Skeletal muscle tissue (tissue), 4 donors: ENCODE data around the gene CYLD. TPM values are rescaled to one million over a fixed set of nuclear protein-coding genes. Genes with fewer than 3 reads are reported as not detected.
A peak's percentile ranks its signal among the peaks of the same experiment; 100 is the strongest.

ENCODE experiments used
- H3K27ac ChIP-seq: one replicate; pipeline ENCODE4 v1.7.0; 2013; ENCODE audit warnings: mild to moderate bottlenecking, low read depth, low read length, inconsistent platforms
- H3K27me3 ChIP-seq, 3 donors: one replicate each; pipeline ENCODE4 v1.7.0; 2013; ENCODE audit warnings: low read length in 3 of 3; ENCODE audit not compliant: control insufficient read depth in 3 of 3, insufficient read depth in 3 of 3
- H3K36me3 ChIP-seq, 3 donors: one replicate each; pipeline ENCODE4 v1.7.0; 2013; ENCODE audit warnings: low read length in 3 of 3; ENCODE audit not compliant: control insufficient read depth in 3 of 3, insufficient read depth in 3 of 3
- H3K4me1 ChIP-seq, 3 donors: one replicate each; pipeline ENCODE4 v1.7.0; 2013; ENCODE audit warnings: low read length in 3 of 3, mild to moderate bottlenecking in 3 of 3; ENCODE audit not compliant: control insufficient read depth in 3 of 3, insufficient read depth in 3 of 3
- H3K4me3 ChIP-seq, 3 donors: one replicate each; pipeline ENCODE4 v1.7.0; 2013; ENCODE audit warnings: low read length in 3 of 3
- H3K9ac ChIP-seq, 3 donors: one replicate each; pipeline ENCODE4 v1.7.0; 2013; ENCODE audit warnings: low read length in 3 of 3, mild to moderate bottlenecking in 3 of 3, moderate library complexity in 2 of 3, low read depth in 1 of 3
- H3K9me3 ChIP-seq, 3 donors: one replicate each; pipeline ENCODE4 v1.7.0; 2013; ENCODE audit warnings: low read length in 3 of 3; ENCODE audit not compliant: control insufficient read depth in 3 of 3
- total RNA-seq: library from RNA; depleted of rRNA; stranded (reverse); fragments of >200 nt; gene quantifications from one replicate; pipeline ENCODE4 v1.2.3, GENCODE V29; 2014
- donor health status: Osteomylitis.

The CYLD gene
- total RNA-seq, 1 donor from 2014 or later = 32.4 TPM

DNA sequence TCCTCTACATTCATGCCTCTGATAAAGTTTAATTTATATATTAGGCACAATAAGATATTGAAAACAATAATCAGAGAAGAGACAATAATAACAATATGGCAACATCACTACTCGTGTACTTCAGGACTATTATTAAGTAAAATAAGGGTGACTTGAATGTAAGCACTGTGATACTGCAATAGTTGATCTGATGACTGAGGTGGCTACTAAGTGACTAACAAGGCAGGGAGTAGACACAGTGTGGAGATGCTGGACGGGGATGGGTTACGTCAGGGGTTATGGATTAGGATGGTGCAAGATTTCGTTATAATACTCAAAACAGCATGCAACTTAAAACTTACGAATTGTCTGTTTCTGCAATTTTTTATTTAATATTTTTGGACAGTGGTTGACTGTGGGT lies 32.5 kb downstream of the CYLD start:
- H3K9me3 ChIP-seq = no peaks in the 10 kb centered on the region
- no peaks in the 10 kb centered on the region for H3K27me3 ChIP-seq
- peaks cover 2 to 3% (median 3%) of the 10 kb centered on the region in 3 donors for H3K4me1 ChIP-seq
- H3K4me3 ChIP-seq = no peak overlapping the region
- no peak overlapping the region for H3K27ac ChIP-seq
- no peaks in the 10 kb centered on the region for H3K36me3 ChIP-seq
- no peak overlapping the region for H3K9ac ChIP-seq

- Histone ChIP-seq H3K27ac (no peak overlapping the region), H3K27me3 (no peaks in the 10 kb centered on the region), H3K36me3 (peaks cover 3 to 5% (median 4%) of the 10 kb centered on the region in 3 donors), H3K9me3 (no peaks in the 10 kb centered on the region), H3K9ac (no peak overlapping the region), H3K4me1 (peaks cover 2 to 3% (median 3%) of the 10 kb centered on the region in 3 donors), H3K4me3 (no peak overlapping the region)
These were observed 33.1 kb downstream of the CYLD start for GRCh38 chr16:50774960-50775359.

DNA sequence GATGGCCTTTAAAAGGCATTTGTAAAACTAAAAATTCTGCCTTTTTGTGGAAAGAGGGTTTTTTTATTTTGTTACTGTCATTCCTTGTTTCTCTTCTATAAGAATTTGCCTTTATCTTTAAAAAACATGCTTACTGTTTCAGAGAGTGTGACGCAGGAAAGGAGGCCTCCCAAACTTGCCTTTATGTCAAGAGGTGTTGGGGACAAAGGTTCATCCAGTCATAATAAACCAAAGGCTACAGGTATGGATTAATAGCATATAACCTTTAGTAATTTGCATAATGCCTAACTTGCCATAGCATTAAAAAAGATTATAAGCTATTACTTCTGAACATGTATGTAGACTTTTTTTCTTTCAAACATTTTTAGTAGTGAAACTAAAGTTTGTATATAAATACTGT lies 34.2 kb downstream of the CYLD start:
- Histone ChIP-seq H3K4me3 (no peak overlapping the region), H3K9ac (no peak overlapping the region), H3K27me3 (no peaks in the 10 kb centered on the region), H3K9me3 (no peaks in the 10 kb centered on the region), H3K4me1 (peaks cover 2 to 3% (median 3%) of the 10 kb centered on the region in 3 donors), H3K27ac (no peak overlapping the region), H3K36me3 (peaks cover 3 to 11% (median 11%) of the 10 kb centered on the region in 3 donors)

- Histone ChIP-seq H3K9me3 (no peaks in the 10 kb centered on the region), H3K27me3 (no peaks in the 10 kb centered on the region), H3K9ac (peak overlapping the region in 1 of 3 donors; percentile 19), H3K36me3 (peaks cover 3 to 20% (median 20%) of the 10 kb centered on the region in 3 donors), H3K4me3 (no peak overlapping the region), H3K27ac (peak overlapping the region; percentile 50), H3K4me1 (peaks cover 2 to 3% (median 3%) of the 10 kb centered on the region in 3 donors)
These were observed 36.6 kb downstream of the CYLD start for GRCh38 chr16:50778284-50779163.

GRCh38 chr16:50781043-50781442 lies 39.2 kb downstream of the CYLD start:
- H3K36me3 ChIP-seq = peaks cover 3 to 36% (median 24%) of the 10 kb centered on the region in 3 donors
- no peak overlapping the region for H3K4me3 ChIP-seq
- no peaks in the 10 kb centered on the region for H3K27me3 ChIP-seq
- no peaks in the 10 kb centered on the region for H3K9me3 ChIP-seq
- H3K4me1 ChIP-seq = peaks cover 0 to 3% (median 0%) of the 10 kb centered on the region in 3 donors
- no peak overlapping the region for H3K27ac ChIP-seq
- H3K9ac ChIP-seq = no peak overlapping the region

GRCh38 chr16:50781518-50781917 lies 39.6 kb downstream of the CYLD start:
- peaks cover 3 to 36% (median 24%) of the 10 kb centered on the region in 3 donors for H3K36me3 ChIP-seq
- no peaks in the 10 kb centered on the region for H3K9me3 ChIP-seq
- no peak overlapping the region for H3K9ac ChIP-seq
- no peaks in the 10 kb centered on the region for H3K27me3 ChIP-seq
- H3K4me3 ChIP-seq = no peak overlapping the region
- H3K27ac ChIP-seq = no peak overlapping the region
- H3K4me1 ChIP-seq = peaks cover 0 to 3% (median 0%) of the 10 kb centered on the region in 3 donors

GRCh38 chr16:50789757-50790156 lies 47.9 kb downstream of the CYLD start:
- peaks cover 12 to 29% (median 26%) of the 10 kb centered on the region in 3 donors for H3K36me3 ChIP-seq
- H3K27me3 ChIP-seq = no peaks in the 10 kb centered on the region
- H3K4me3 ChIP-seq = no peak overlapping the region
- H3K27ac ChIP-seq = no peak overlapping the region
- no peak overlapping the region for H3K9ac ChIP-seq
- H3K9me3 ChIP-seq = no peaks in the 10 kb centered on the region
- H3K4me1 ChIP-seq = no peaks in the 10 kb centered on the region

- H3K9me3 ChIP-seq = no peaks in the 10 kb centered on the region
- H3K4me3 ChIP-seq = no peak overlapping the region
- H3K27me3 ChIP-seq = no peaks in the 10 kb centered on the region
- H3K36me3 ChIP-seq = peaks cover 26 to 39% (median 38%) of the 10 kb centered on the region in 3 donors
- H3K9ac ChIP-seq = no peak overlapping the region
- no peak overlapping the region for H3K27ac ChIP-seq
- H3K4me1 ChIP-seq = no peaks in the 10 kb centered on the region
These were observed 49.6 kb downstream of the CYLD start for GRCh38 chr16:50791522-50791921.

DNA sequence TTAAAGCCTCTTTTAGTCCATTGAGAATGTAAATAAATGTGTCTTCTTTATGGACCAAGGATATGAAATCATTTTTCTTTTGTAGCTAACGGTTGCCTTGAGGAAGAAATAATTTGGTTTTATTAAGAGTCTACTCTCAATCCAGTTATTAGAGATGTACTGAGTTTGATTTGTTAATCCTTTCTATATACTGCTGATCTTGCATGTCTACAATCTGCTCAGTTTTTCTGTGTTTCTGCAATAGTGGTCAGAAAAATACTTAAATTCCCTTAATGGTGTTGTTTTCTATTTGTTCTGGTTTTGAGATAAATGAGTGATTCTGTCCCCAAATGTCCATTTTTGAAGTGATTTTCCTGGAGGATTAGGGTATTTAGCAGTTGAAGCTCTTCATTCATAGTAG lies 54.9 kb downstream of the CYLD start:
- Histone ChIP-seq H3K9ac (no peak overlapping the region), H3K27me3 (no peaks in the 10 kb centered on the region), H3K27ac (no peak overlapping the region), H3K4me3 (no peak overlapping the region), H3K4me1 (no peaks in the 10 kb centered on the region), H3K36me3 (peaks cover 30 to 42% (median 36%) of the 10 kb centered on the region in 3 donors), H3K9me3 (no peaks in the 10 kb centered on the region)

DNA sequence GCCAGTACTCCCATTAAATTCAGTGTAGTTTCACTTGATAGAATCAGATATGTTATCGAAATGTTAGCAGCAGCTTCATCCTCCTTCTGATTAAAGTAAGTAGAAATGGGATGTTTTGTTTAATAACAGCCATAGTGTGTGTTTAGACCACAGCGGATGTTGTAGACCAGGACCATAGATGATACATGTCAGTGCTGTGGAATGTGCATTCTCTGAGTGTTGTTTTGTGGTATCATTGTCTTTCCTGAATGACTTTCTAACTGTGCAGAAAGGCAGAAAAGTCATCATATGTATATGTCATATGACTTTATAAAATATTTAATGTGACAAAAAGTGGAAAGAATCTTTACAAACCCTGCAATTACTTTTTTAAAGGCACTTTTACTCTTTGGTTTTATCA lies 55.6 kb downstream of the CYLD start:
- no peaks in the 10 kb centered on the region for H3K4me1 ChIP-seq
- H3K9ac ChIP-seq = no peak overlapping the region
- H3K27me3 ChIP-seq = no peaks in the 10 kb centered on the region
- H3K9me3 ChIP-seq = no peaks in the 10 kb centered on the region
- no peak overlapping the region for H3K4me3 ChIP-seq
- peaks cover 30 to 38% (median 36%) of the 10 kb centered on the region in 3 donors for H3K36me3 ChIP-seq
- no peak overlapping the region for H3K27ac ChIP-seq
